Activated T-cell treated with anti-CD3 and anti-CD28 coated beads, Interleukin-2, amount 50 U/mL, for 24 hours (primary cell): ENCODE results near the gene GP1BA.
"Not testable (repeated sequence)": the region's sequence is repeated elsewhere in the genome, so short reads cannot be mapped to it uniquely, and the experiment has no call there.

Source experiments
- DNase-seq: peaks from one replicate; pipeline ENCODE4 v3.0.0-alpha.2; 2020
- H3K27ac Mint-ChIP-seq: 2 replicates; pipeline ENCODE4 v1.8.0; 2020; ENCODE audit warnings: mild to moderate bottlenecking, mixed read lengths
- H3K27me3 Mint-ChIP-seq: 2 replicates; pipeline ENCODE4 v1.8.0; 2020; ENCODE audit warnings: mixed read lengths
- H3K36me3 Mint-ChIP-seq: 2 replicates; pipeline ENCODE4 v1.8.0; 2020; ENCODE audit warnings: low read depth, mixed read lengths
- H3K4me1 Mint-ChIP-seq: 2 replicates; pipeline ENCODE4 v1.8.0; 2020; ENCODE audit warnings: low read depth, mixed read lengths
- H3K4me3 Mint-ChIP-seq: 2 replicates; pipeline ENCODE4 v1.8.0; 2020; ENCODE audit warnings: mild to moderate bottlenecking, moderate library complexity, mixed read lengths
- H3K9me3 Mint-ChIP-seq: 2 replicates; pipeline ENCODE4 v1.8.0; 2020; ENCODE audit warnings: mixed read lengths

The GP1BA gene

GRCh38 chr17:4898351-4898750 is 33.7 kb upstream of the GP1BA start:
- H3K27ac Mint-ChIP-seq, result no peak overlapping the region
- peak overlapping the region; percentile 36 for H3K4me3 Mint-ChIP-seq
- H3K36me3 Mint-ChIP-seq, result peaks cover 43% of the 10 kb centered on the region
- DNase-seq, result no peak
- peaks cover 2% of the 10 kb centered on the region for H3K27me3 Mint-ChIP-seq
- H3K4me1 Mint-ChIP-seq, result peaks cover 38% of the 10 kb centered on the region
- no peaks in the 10 kb centered on the region for H3K9me3 Mint-ChIP-seq

GRCh38 chr17:4898927-4899326 is 33.1 kb upstream of the GP1BA start:
- Mint-ChIP-seq H3K27ac (no peak overlapping the region), H3K36me3 (peaks cover 39% of the 10 kb centered on the region), H3K9me3 (no peaks in the 10 kb centered on the region), H3K4me3 (peak overlapping the region; percentile 83), H3K4me1 (peaks cover 41% of the 10 kb centered on the region), H3K27me3 (peaks cover 2% of the 10 kb centered on the region)
- no peak for DNase-seq

GRCh38 chr17:4899341-4900230 is 32.5 kb upstream of the GP1BA start, which contains the start of gene C17orf107:
Gene C17orf107 (plus strand): TSS chr17:4899536. CDS start chr17:4899763, 227 bp downstream.
- H3K4me3 Mint-ChIP-seq, result peak within 1 kb of the TSS; percentile 83
- H3K9me3 Mint-ChIP-seq, result no peaks in the 10 kb centered on the region
- peak within 1 kb of the TSS; percentile 93 for H3K27ac Mint-ChIP-seq
- H3K4me1 Mint-ChIP-seq, result peaks cover 41% of the 10 kb centered on the region
- peaks cover 2% of the 10 kb centered on the region for H3K27me3 Mint-ChIP-seq
- peak; percentile 98 for DNase-seq
- peaks cover 33% of the 10 kb centered on the region for H3K36me3 Mint-ChIP-seq

- H3K27ac Mint-ChIP-seq, result peak overlapping the region; percentile 93
- peak; percentile 67 for DNase-seq
- H3K4me3 Mint-ChIP-seq, result peak overlapping the region; percentile 83
- H3K36me3 Mint-ChIP-seq, result peaks cover 24% of the 10 kb centered on the region
- H3K4me1 Mint-ChIP-seq, result peaks cover 41% of the 10 kb centered on the region
- H3K27me3 Mint-ChIP-seq, result peaks cover 2% of the 10 kb centered on the region
- H3K9me3 Mint-ChIP-seq, result no peaks in the 10 kb centered on the region
Measured at GRCh38 chr17:4900231-4901107, 31.6 kb upstream of the GP1BA start.

GRCh38 chr17:4901108-4901647 is 30.9 kb upstream of the GP1BA start:
- peaks cover 2% of the 10 kb centered on the region for H3K27me3 Mint-ChIP-seq
- H3K4me1 Mint-ChIP-seq, result peaks cover 41% of the 10 kb centered on the region
- DNase-seq, result peak; percentile 59
- no peaks in the 10 kb centered on the region for H3K9me3 Mint-ChIP-seq
- H3K27ac Mint-ChIP-seq, result peak overlapping the region; percentile 27
- H3K4me3 Mint-ChIP-seq, result peak overlapping the region; percentile 83
- H3K36me3 Mint-ChIP-seq, result peaks cover 17% of the 10 kb centered on the region

- H3K4me1 Mint-ChIP-seq, result peaks cover 41% of the 10 kb centered on the region
- H3K4me3 Mint-ChIP-seq, result no peak overlapping the region
Measured at GRCh38 chr17:4901648-4902344, 30.3 kb upstream of the GP1BA start.

GRCh38 chr17:4902540-4902939 is 29.5 kb upstream of the GP1BA start:
- peaks cover 41% of the 10 kb centered on the region for H3K4me1 Mint-ChIP-seq
- H3K27me3 Mint-ChIP-seq, result peaks cover 2% of the 10 kb centered on the region
- H3K4me3 Mint-ChIP-seq, result no peak overlapping the region
- DNase-seq, result no peak
- peak overlapping the region; percentile 45 for H3K27ac Mint-ChIP-seq
- H3K36me3 Mint-ChIP-seq, result peaks cover 6% of the 10 kb centered on the region
- no peaks in the 10 kb centered on the region for H3K9me3 Mint-ChIP-seq

More at GRCh38 chr17:4901648-4902344, 30.3 kb upstream of the GP1BA start:
- Mint-ChIP-seq H3K9me3 (no peaks in the 10 kb centered on the region), H3K36me3 (peaks cover 12% of the 10 kb centered on the region), H3K27ac (no peak overlapping the region), H3K27me3 (peaks cover 2% of the 10 kb centered on the region)
- no peak for DNase-seq

GRCh38 chr17:4903051-4903818 is 28.8 kb upstream of the GP1BA start, which contains the start of gene CHRNE:
Gene CHRNE (minus strand): TSS chr17:4903098. CDS start chr17:4903063, 35 bp downstream.
- H3K9me3 Mint-ChIP-seq, result no peaks in the 10 kb centered on the region
- H3K4me3 Mint-ChIP-seq, result peak within 1 kb of the TSS; percentile 37
- peak; percentile 71 for DNase-seq
- H3K27me3 Mint-ChIP-seq, result peaks cover 2% of the 10 kb centered on the region
- peaks cover 39% of the 10 kb centered on the region for H3K4me1 Mint-ChIP-seq
- peaks cover 6% of the 10 kb centered on the region for H3K36me3 Mint-ChIP-seq
- peak within 1 kb of the TSS; percentile 45 for H3K27ac Mint-ChIP-seq

GRCh38 chr17:4906642-4907041 is 25.4 kb upstream of the GP1BA start:
- peaks cover 17% of the 10 kb centered on the region for H3K4me1 Mint-ChIP-seq
- H3K4me3 Mint-ChIP-seq, H3K9me3 Mint-ChIP-seq, H3K36me3 Mint-ChIP-seq, H3K27me3 Mint-ChIP-seq, H3K27ac Mint-ChIP-seq, DNase-seq: not testable (repeated sequence)

GRCh38 chr17:4908301-4908700 is 23.8 kb upstream of the GP1BA start:
- H3K4me1 Mint-ChIP-seq, result peaks cover 4% of the 10 kb centered on the region
- H3K36me3 Mint-ChIP-seq, result no peaks in the 10 kb centered on the region
- H3K27me3 Mint-ChIP-seq, result no peaks in the 10 kb centered on the region
- DNase-seq, result no peak
- no peak overlapping the region for H3K27ac Mint-ChIP-seq
- H3K4me3 Mint-ChIP-seq, result no peak overlapping the region
- no peaks in the 10 kb centered on the region for H3K9me3 Mint-ChIP-seq

- no peaks in the 10 kb centered on the region for H3K9me3 Mint-ChIP-seq
- no peaks in the 10 kb centered on the region for H3K4me1 Mint-ChIP-seq
- peak; percentile 78 for DNase-seq
- no peaks in the 10 kb centered on the region for H3K36me3 Mint-ChIP-seq
- H3K27ac Mint-ChIP-seq, result no peak overlapping the region
- no peak overlapping the region for H3K4me3 Mint-ChIP-seq
- H3K27me3 Mint-ChIP-seq, result no peaks in the 10 kb centered on the region
Measured at GRCh38 chr17:4908711-4909496, 23.2 kb upstream of the GP1BA start.

GRCh38 chr17:4913994-4914393 is 18.1 kb upstream of the GP1BA start:
- H3K4me3 Mint-ChIP-seq, result no peak overlapping the region
- H3K36me3 Mint-ChIP-seq, result no peaks in the 10 kb centered on the region
- no peak for DNase-seq
- no peaks in the 10 kb centered on the region for H3K27me3 Mint-ChIP-seq
- H3K4me1 Mint-ChIP-seq, result no peaks in the 10 kb centered on the region
- no peak overlapping the region for H3K27ac Mint-ChIP-seq
- H3K9me3 Mint-ChIP-seq, result no peaks in the 10 kb centered on the region

- H3K36me3 Mint-ChIP-seq, H3K9me3 Mint-ChIP-seq, H3K27me3 Mint-ChIP-seq: not testable (repeated sequence)
Measured at GRCh38 chr17:4914551-4914950, 17.5 kb upstream of the GP1BA start.

More at GRCh38 chr17:4914551-4914950, 17.5 kb upstream of the GP1BA start:
- not testable (repeated sequence) for H3K4me3 Mint-ChIP-seq, H3K27ac Mint-ChIP-seq, DNase-seq, H3K4me1 Mint-ChIP-seq
